Mesothelial cell of epicardium (in vitro differentiated cells): ENCODE measurements around the gene RAPGEF1. TPM values are rescaled to one million over a fixed set of nuclear protein-coding genes. Genes with fewer than 3 reads are reported as not detected.

Experiments used
- DNase-seq, 2 experiments: peaks; one replicate each; pipeline ENCODE4 v3.0.0; 2021; ENCODE audit warnings: low spot score in 2 of 2; ENCODE audit not compliant: unreplicated experiment in 2 of 2
- H3K27ac Mint-ChIP-seq: 2 replicates; pipeline ENCODE4 v1.8.0; 2021; ENCODE audit warnings: mixed read lengths
- H3K27me3 Mint-ChIP-seq: 2 replicates; pipeline ENCODE4 v1.8.0; 2021; ENCODE audit warnings: low read depth, mixed read lengths
- H3K36me3 Mint-ChIP-seq: 2 replicates; pipeline ENCODE4 v1.8.0; 2021; ENCODE audit warnings: mixed read lengths
- H3K4me1 Mint-ChIP-seq: 2 replicates; pipeline ENCODE4 v1.8.0; 2021; ENCODE audit warnings: mixed read lengths
- H3K4me3 Mint-ChIP-seq: 2 replicates; pipeline ENCODE4 v1.8.0; 2021; ENCODE audit warnings: mild to moderate bottlenecking, moderate library complexity, mixed read lengths
- H3K9me3 Mint-ChIP-seq: 2 replicates; pipeline ENCODE4 v1.8.0; 2021; ENCODE audit warnings: mixed read lengths
- CTCF ChIP-seq: fragments of 200-600 bp; sonication (generic); IDR thresholded peaks from one replicate; pipeline ENCODE4 v1.5.0; 2021; ENCODE audit warnings: antibody characterized with exemption; ENCODE audit not compliant: unreplicated experiment
- total RNA-seq: library from RNA; stranded (reverse); gene quantifications from 3 replicates; pipeline ENCODE4 v1.2.1, GENCODE V29; 2021

The RAPGEF1 gene
- total RNA-seq, 1 donor from 2014 or later: 50.4 TPM

GRCh38 chr9:131645078-131645776, 94.6 kb downstream of the RAPGEF1 start:
- Mint-ChIP-seq H3K4me3 (no peak overlapping the region), H3K27ac (no peak overlapping the region), H3K9me3 (no peaks in the 10 kb centered on the region), H3K36me3 (peaks cover 9% of the 10 kb centered on the region), H3K4me1 (peaks cover 17% of the 10 kb centered on the region), H3K27me3 (no peaks in the 10 kb centered on the region)
- no peak for DNase-seq
- no peak for TF ChIP-seq CTCF

- TF ChIP-seq CTCF: no peak
- DNase-seq: no peak
- Mint-ChIP-seq H3K4me3 (no peak overlapping the region), H3K36me3 (peaks cover 9% of the 10 kb centered on the region), H3K27ac (peak overlapping the region; percentile 73), H3K4me1 (peaks cover 26% of the 10 kb centered on the region), H3K9me3 (no peaks in the 10 kb centered on the region), H3K27me3 (no peaks in the 10 kb centered on the region)
Observed at GRCh38 chr9:131642496-131643083, 97.3 kb downstream of the RAPGEF1 start.

DNA sequence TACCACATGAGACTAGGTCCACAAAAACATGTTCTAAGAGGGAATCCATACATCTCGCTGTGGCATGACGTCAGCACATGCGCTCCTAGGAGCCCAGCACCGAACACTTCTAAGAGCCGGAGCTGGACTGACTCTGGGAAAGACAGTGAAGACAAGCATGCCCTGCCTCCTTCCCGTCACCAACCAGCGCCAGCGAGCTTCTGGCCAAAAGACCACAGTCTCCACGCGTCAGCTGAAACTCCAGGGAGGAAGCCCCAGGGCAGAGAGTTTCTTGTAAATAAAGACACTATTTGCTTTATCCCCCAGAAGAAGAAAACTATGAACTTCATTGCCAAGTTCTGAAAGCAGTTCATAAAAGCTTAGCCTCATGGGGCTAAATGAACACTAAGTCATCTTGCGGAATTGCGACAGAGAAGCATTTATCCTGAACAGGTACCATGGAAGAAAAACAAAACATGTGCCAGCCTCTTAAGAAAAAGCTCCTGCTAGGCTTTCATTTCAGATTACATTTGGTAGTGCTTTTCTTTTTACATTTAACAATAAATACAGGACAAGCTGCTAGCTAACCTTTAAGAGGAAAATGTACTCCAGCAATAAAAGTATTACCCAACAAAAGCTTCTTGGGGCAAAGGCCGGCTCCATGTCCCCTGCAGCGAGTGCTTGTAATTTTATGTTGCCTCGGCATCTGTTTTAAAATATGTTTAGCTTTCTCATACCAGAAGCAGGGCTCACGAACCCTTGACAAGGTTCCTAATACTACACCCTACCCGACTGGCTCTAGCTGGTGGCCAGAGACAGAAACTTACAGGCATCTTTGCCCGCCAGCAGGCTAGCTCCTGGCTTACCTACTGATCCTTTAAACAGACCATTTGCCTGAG, 98.0 kb downstream of the RAPGEF1 start:
- Mint-ChIP-seq H3K9me3 (no peaks in the 10 kb centered on the region), H3K27ac (peak overlapping the region; percentile 72), H3K4me1 (peaks cover 26% of the 10 kb centered on the region), H3K27me3 (no peaks in the 10 kb centered on the region), H3K4me3 (no peak overlapping the region), H3K36me3 (peaks cover 9% of the 10 kb centered on the region)
- TF ChIP-seq CTCF: no peak
- DNase-seq: no peak

DNA sequence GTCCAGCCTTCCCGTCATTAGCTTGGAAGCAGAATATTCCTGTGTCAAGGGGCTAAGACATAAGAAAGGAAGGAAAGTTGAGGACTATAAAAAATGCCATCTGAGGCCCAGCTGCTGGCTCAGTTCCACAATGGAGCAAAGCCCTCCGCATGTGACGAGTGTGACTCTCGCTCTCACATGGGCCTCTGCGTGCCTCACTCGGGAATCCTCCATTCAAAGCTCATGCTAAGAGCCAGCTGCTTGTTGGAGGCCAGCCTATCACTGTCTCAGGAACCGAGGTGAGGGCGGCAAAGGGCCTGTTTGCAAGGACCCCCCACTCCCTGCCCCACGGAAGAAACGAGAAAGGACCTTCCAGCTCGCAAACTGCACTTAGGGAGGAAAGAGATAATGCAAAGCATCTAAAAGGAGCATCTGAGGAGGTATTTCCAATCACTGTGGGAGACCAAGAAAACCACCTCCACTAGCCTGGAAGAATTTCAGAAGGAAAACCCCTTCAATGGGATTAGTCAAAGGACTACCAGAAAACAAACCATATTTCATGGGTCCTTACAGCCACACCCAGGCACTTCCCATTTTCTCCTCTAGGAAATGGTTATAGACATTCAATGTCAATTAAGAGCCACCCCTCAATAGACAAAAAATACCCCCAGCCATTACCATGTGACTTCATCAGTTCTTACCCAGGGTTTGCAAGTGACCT, 99.3 kb downstream of the RAPGEF1 start:
- peaks cover 9% of the 10 kb centered on the region for H3K36me3 Mint-ChIP-seq

More for the DNA sequence above, 99.3 kb downstream of the RAPGEF1 start:
- DNase-seq: no peak
- no peak for TF ChIP-seq CTCF
- Mint-ChIP-seq H3K4me3 (no peak overlapping the region), H3K9me3 (no peaks in the 10 kb centered on the region), H3K27me3 (no peaks in the 10 kb centered on the region), H3K27ac (no peak overlapping the region), H3K4me1 (peaks cover 33% of the 10 kb centered on the region)
